SJCRH30 (cell line): ENCODE data around the gene DSCAM. TPM values are rescaled to one million over a fixed set of nuclear protein-coding genes. Genes with fewer than 3 reads are reported as not detected.

Source experiments
- DNase-seq, 2 experiments: peaks; one replicate each; pipeline ENCODE4 v3.0.0-alpha.2; 2015 to 2020
- H3K27ac ChIP-seq: fragments of 250-450 bp; sonication (Bioruptor Pico); 2 replicates; pipeline ENCODE4 v1.5.1; 2020; ENCODE audit warnings: mild to moderate bottlenecking, moderate library complexity
- H3K27me3 ChIP-seq: fragments of 250-450 bp; sonication (Bioruptor Pico); 2 replicates; pipeline ENCODE4 v1.5.1; 2020; ENCODE audit warnings: mild to moderate bottlenecking, moderate library complexity
- H3K36me3 ChIP-seq: fragments of 250-450 bp; sonication (Bioruptor Pico); 2 replicates; pipeline ENCODE4 v1.5.1; 2020; ENCODE audit warnings: mild to moderate bottlenecking, moderate library complexity
- H3K4me1 ChIP-seq: fragments of 250-450 bp; sonication (Bioruptor Pico); 2 replicates; pipeline ENCODE4 v1.5.1; 2020; ENCODE audit warnings: mild to moderate bottlenecking, moderate library complexity
- H3K4me3 ChIP-seq: fragments of 250-450 bp; sonication (Bioruptor Pico); 2 replicates; pipeline ENCODE4 v1.5.1; 2020; ENCODE audit warnings: mild to moderate bottlenecking, moderate library complexity
- H3K9me3 ChIP-seq: fragments of 250-450 bp; sonication (Bioruptor Pico); replicated peaks from 2 replicates; pipeline ENCODE4 v1.5.1; 2020; ENCODE audit warnings: mild to moderate bottlenecking, moderate library complexity
- total RNA-seq: library from RNA; depleted of rRNA; stranded (reverse); fragments of >200 nt; shearing (Covaris generic); gene quantifications from 2 replicates; pipeline ENCODE4 v1.2.3, GENCODE V29; 2014

The DSCAM gene
- total RNA-seq, 1 experiment from 2014 or later, result 0.02 TPM

DNA sequence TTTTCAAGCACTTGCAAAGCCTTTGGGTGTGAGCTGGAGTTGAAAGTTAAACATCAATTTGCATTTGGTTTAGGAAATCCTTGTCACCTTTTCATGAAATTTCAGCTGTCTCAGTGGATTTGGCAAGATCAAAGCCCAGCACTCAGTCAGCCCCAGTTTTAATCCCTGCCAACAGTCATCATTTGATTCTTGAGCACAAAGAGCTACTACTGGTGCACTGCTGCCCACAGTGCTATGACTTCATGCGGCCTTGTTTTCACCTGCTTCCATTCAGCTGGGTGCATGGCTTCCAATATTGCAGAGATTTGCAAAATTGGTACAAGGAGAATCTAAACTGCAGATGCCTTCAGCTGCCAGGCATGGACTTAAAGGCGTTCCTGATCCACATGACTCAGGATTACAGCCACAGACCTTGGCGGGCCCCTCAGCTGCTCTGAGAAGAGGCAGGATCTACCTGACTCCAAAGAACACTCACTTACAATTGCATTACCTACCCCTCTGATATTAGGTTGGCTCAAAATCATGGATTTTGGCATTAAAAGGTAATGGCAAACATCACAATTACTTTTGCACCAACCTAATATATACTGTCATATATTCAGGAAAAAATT lies 259.1 kb downstream of the DSCAM start:
- no peak for DNase-seq
- Histone ChIP-seq H3K4me1 (no peaks in the 10 kb centered on the region), H3K27ac (no peak overlapping the region)

DNA sequence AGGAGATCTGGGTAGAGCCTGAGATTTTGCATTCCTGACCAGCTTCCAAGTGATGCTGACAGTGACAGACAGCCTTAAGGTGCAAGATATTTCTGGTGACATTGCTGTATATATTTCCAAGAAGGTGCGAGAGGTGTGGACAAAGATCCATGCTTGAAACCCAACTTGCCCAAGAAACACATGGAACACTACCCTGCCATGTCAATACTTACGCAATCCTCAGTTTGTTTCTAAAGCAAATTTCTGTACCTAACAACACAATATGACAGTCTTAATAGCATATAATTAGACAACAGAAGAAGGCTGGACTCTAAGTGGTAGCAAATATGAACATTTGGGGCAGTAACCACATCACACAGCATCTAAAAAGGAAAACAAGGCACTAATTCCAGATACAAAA lies 260.4 kb downstream of the DSCAM start:
- Histone ChIP-seq H3K4me3 (no peak overlapping the region), H3K27me3 (peaks cover 9% of the 10 kb centered on the region; the same call in 1 of the 2 replicates), H3K9me3 (no peaks in the 10 kb centered on the region), H3K4me1 (no peaks in the 10 kb centered on the region), H3K27ac (no peak overlapping the region), H3K36me3 (no peaks in the 10 kb centered on the region)
- DNase-seq, result no peak

More for the DNA sequence above, 259.1 kb downstream of the DSCAM start:
- H3K36me3 ChIP-seq, result no peaks in the 10 kb centered on the region
- 0 out of 2 replicates have a peak, but pooled peaks cover 9% of the 10 kb centered on the region for H3K27me3 ChIP-seq
- H3K4me3 ChIP-seq, result no peak overlapping the region
- no peaks in the 10 kb centered on the region for H3K9me3 ChIP-seq

DNA sequence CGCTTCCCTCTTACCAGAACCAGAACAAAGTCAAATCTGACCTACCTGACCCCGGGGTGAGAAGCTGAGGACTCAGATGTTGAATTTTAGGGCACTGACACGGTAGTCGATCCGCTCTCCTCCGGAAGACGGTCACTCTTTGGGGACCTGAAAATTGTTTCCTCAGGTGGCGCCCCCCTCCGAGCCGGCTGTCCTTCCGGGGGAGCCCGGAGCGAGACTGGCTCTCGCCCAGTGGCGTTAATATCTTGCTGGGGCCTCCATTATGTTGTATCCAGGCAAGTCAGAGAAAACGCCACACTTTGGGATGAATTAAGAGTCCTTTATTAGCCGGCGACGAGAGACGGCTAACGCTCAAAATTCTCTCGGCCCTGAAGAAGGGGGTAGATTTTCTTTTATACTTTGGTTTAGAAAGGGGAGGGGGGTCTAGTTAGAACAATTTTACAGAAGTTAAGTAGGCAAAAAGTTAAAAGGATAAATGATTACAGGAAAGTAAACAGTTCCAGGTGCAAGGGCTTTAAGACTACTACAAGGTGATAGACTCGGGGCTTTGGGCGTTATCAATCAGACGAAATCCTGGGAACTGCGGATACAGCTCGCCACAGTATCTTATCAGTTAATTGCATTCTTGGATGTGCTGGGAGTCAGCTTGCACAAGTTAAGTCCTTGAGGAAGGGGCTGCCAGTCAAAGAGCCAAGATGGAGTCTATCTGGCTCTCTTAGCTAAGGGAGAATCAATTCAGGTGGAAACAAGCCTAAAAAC lies 269.5 kb downstream of the DSCAM start:
- Histone ChIP-seq H3K9me3 (no peaks in the 10 kb centered on the region), H3K36me3 (no peaks in the 10 kb centered on the region; the same call in 1 of the 2 replicates), H3K4me1 (no peaks in the 10 kb centered on the region), H3K27ac (no peak overlapping the region), H3K27me3 (no peaks in the 10 kb centered on the region; the same call in 1 of the 2 replicates), H3K4me3 (no peak overlapping the region)
- DNase-seq, result no peak

DNA sequence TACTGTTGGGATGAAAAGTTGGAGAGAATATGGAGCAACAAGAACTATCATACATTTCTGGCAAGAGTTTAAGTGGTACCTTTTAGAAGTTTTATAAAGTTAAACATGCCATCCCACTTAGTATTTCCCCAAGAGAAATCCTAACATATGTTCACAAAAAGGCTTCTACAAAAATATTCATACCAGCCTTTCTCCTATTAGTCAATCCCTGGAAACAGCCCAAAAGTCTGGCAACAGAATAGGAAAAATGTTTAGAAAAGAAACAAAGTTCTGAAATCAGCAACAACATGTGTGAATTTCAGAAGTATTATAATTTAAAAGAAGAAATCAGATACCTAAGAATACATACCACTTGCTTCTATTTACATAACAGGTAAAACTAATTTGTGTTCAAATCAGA lies 271.0 kb downstream of the DSCAM start:
- Histone ChIP-seq H3K4me1 (no peaks in the 10 kb centered on the region), H3K27ac (no peak overlapping the region), H3K4me3 (no peak overlapping the region), H3K36me3 (no peaks in the 10 kb centered on the region; the same call in 1 of the 2 replicates), H3K9me3 (no peaks in the 10 kb centered on the region), H3K27me3 (no peaks in the 10 kb centered on the region)
- no peak for DNase-seq

DNA sequence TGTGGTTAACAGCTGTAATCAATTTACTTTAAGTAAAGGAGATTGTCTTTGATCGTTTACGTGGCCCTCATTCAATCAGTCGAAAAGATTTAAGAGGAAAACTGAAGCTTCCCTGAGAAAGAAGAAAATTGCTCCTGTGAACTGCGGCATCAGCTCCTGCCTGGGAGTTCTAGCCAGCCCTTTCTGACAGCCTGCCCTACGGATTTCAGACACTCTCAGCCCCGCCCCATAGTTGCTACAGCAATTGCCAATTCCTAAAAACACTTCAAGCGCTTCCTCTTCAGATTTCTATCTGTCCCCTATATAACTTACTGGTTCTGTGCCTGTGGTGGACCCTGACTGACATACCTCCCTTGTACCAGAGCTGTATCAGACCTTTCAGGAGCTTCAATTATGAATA lies 277.6 kb downstream of the DSCAM start:
- no peaks in the 10 kb centered on the region; the same call in 1 of the 2 replicates for H3K4me1 ChIP-seq
- H3K27me3 ChIP-seq, result peaks cover 4% of the 10 kb centered on the region; the same call in 1 of the 2 replicates
- H3K36me3 ChIP-seq, result no peaks in the 10 kb centered on the region; the same call in 1 of the 2 replicates
- no peaks in the 10 kb centered on the region for H3K9me3 ChIP-seq
- DNase-seq, result no peak
- no peak overlapping the region for H3K27ac ChIP-seq
- H3K4me3 ChIP-seq, result no peak overlapping the region

DNA sequence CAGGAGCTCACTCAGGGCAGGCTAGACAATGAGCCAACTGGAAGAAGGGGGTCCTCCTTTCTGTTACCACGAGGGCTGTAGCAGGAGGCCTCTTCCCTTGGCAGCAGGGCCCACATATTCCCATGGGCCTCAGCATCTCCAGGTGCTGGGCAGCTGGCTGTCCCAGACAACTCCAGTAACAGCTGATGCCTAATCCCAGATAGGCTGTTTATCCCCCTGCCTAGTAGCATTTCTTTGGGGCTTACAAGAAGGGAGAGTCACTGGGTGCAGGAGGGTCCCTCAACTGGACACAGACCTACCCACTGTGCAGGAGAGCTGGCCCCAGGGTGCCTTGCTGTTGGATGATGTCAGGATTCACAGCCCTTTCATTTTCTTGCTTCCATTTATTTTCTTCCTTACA lies 278.2 kb downstream of the DSCAM start:
- peak; percentile 20 to 41 for DNase-seq
- no peak overlapping the region for H3K4me3 ChIP-seq
- no peaks in the 10 kb centered on the region for H3K9me3 ChIP-seq
- no peaks in the 10 kb centered on the region; the same call in 1 of the 2 replicates for H3K36me3 ChIP-seq
- peaks cover 4% of the 10 kb centered on the region; the same call in 1 of the 2 replicates for H3K27me3 ChIP-seq
- no peaks in the 10 kb centered on the region; the same call in 1 of the 2 replicates for H3K4me1 ChIP-seq
- H3K27ac ChIP-seq, result no peak overlapping the region

DNA sequence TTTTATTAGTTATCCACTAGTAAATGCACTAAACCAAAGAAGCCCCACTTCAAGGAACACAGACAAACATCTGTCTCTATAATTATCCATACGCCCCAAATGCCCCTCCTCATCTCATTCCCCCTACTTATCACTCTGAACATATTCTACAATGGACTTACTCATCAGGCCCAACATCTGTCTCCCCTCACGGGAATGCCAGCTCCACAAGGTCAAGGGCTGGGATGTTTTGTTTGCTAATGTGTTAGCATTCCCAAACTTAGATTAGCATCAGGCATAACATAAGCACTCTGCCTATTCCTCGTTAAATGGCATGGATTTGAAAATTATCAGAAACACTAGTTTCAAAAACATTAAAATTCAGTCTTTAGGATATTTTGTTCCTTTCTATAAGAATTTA lies 279.5 kb downstream of the DSCAM start:
- Histone ChIP-seq H3K27ac (no peak overlapping the region), H3K4me1 (no peaks in the 10 kb centered on the region; the same call in 1 of the 2 replicates), H3K4me3 (no peak overlapping the region), H3K36me3 (no peaks in the 10 kb centered on the region), H3K27me3 (peaks cover 4% of the 10 kb centered on the region; the same call in 1 of the 2 replicates), H3K9me3 (no peaks in the 10 kb centered on the region)
- no peak for DNase-seq

DNA sequence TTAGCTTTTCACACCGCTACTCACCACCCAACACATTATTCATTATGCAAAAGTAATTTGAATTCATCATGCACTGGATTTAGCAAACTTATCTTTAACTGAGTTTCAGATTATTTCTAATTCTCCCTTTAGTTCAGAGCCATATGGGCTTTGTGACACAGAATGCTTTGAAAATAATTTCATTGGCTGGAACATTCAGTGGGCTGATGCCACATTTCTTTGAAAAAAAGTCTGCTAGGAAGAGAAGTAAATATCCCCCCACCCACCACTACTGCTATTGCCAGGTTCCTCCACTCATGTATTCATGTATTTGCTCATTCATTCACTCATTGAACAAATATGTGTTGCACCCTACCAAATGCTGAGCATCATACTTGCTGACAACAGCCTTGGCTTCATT lies 280.5 kb downstream of the DSCAM start:
- H3K27me3 ChIP-seq, result peaks cover 4% of the 10 kb centered on the region; the same call in 1 of the 2 replicates
- H3K4me1 ChIP-seq, result no peaks in the 10 kb centered on the region; the same call in 1 of the 2 replicates
- no peaks in the 10 kb centered on the region for H3K36me3 ChIP-seq
- DNase-seq, result no peak
- no peak overlapping the region for H3K4me3 ChIP-seq
- H3K27ac ChIP-seq, result no peak overlapping the region
- H3K9me3 ChIP-seq, result no peaks in the 10 kb centered on the region

DNA sequence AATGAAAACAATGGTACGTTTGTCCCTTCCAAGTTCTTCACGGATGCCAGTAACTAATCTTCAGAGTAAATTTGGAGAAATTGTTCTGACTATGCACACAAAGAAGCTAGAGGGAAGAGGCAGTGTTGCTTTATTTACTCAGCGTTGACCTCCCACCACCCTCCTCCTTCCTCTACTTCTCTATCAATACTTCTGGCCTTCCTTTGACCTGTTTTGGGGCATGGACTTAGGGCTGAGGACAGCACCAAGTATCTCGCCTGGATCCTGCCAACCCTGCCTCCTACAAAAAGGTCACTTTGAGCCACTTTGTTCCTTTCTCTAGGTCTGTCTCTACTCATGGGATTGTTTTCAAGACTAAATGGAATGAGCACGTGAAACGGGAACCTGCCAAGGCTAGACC lies 282.6 kb downstream of the DSCAM start:
- Histone ChIP-seq H3K9me3 (no peaks in the 10 kb centered on the region), H3K4me3 (no peak overlapping the region), H3K27me3 (peaks cover 4% of the 10 kb centered on the region; the same call in 1 of the 2 replicates), H3K36me3 (no peaks in the 10 kb centered on the region), H3K27ac (no peak overlapping the region), H3K4me1 (no peaks in the 10 kb centered on the region; the same call in 1 of the 2 replicates)
- DNase-seq, result no peak

DNA sequence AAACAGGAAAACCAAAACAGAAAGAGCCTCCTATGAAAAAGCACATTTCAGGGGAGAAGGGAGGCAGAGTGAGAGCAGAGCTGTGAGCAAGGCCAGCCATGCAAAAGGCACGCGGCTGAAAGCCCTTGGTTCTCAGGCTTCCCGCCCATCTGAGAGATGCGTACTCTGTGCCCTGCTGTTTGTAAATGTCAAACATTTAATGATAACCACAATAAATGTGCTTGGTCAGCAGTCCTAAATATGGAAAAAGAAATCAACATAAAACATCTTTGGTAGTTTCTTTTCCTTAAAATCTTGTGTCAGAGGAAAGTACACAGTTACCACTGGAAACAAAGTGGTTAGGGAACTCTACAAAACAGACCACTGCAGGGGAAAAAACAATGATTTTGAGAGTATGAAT lies 283.1 kb downstream of the DSCAM start:
- H3K27me3 ChIP-seq, result peaks cover 4% of the 10 kb centered on the region; the same call in 1 of the 2 replicates
- no peak overlapping the region for H3K4me3 ChIP-seq
- no peaks in the 10 kb centered on the region for H3K9me3 ChIP-seq
- no peaks in the 10 kb centered on the region for H3K36me3 ChIP-seq
- DNase-seq, result no peak
- H3K4me1 ChIP-seq, result no peaks in the 10 kb centered on the region; the same call in 1 of the 2 replicates
- no peak overlapping the region for H3K27ac ChIP-seq

DNA sequence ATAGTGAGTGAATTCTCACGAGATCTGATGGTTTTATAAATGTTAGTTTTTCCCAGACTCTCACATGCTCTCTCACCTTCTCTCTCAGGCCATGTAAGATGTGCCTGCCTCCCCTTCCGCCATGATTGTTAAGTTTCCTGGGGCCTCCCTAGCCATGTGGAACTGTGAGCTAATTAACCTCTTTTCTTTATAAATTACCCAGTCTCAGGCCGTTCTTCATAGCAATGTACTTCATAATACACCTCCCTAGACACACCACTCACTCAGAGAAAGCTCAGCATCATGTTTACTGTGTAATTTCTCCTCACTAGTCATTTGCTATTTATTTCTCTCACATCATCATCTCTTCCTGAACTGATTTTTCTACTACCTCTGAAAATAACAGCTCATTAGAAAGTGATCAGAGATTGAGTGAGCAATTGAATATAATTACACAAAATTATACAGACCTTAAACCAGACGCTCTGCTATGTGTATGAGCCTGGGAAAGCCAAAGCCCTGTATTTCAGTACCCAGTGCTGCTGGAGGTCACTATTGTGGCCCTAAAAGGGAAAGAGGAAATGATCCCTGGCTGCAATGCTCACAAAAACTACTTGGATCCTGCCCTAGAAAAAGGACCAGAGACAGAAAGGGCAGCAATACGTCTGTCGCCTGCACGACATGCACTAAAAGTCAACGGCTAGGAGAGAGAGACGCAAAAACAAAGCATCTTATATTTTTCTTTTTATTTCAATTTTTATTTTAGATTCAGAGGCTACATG lies 284.5 kb downstream of the DSCAM start:
- Histone ChIP-seq H3K36me3 (no peaks in the 10 kb centered on the region), H3K4me1 (no peaks in the 10 kb centered on the region), H3K9me3 (no peaks in the 10 kb centered on the region), H3K27ac (no peak overlapping the region), H3K27me3 (no peaks in the 10 kb centered on the region), H3K4me3 (no peak overlapping the region)
- no peak for DNase-seq

DNA sequence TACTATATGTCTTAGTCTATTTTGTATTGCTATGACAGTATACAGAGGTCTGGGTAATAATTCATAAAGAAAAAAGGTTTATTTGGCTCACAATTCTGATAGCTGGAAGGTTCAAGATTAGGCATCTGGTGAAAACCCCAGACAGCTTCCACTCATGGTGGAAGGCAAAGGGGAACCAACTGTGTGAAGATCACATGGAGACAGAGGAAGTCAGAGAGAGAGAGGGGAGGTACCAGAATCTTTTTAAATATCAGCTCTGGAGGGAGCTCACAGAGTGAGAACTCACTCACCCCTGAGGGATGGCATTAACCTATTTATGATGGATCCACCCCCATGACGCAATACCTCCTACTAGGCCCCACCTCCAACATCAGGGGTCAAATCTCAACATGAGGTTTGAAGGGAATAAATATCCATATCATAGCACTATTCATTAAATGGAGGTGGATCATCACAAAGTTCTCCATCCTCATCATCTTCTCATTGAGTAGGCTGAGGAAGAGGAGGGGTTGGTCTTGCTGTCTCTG lies 290.5 kb downstream of the DSCAM start:
- Histone ChIP-seq H3K27ac (no peak overlapping the region), H3K27me3 (no peaks in the 10 kb centered on the region), H3K4me1 (no peaks in the 10 kb centered on the region), H3K36me3 (no peaks in the 10 kb centered on the region), H3K9me3 (no peaks in the 10 kb centered on the region), H3K4me3 (no peak overlapping the region)
- DNase-seq, result no peak

DNA sequence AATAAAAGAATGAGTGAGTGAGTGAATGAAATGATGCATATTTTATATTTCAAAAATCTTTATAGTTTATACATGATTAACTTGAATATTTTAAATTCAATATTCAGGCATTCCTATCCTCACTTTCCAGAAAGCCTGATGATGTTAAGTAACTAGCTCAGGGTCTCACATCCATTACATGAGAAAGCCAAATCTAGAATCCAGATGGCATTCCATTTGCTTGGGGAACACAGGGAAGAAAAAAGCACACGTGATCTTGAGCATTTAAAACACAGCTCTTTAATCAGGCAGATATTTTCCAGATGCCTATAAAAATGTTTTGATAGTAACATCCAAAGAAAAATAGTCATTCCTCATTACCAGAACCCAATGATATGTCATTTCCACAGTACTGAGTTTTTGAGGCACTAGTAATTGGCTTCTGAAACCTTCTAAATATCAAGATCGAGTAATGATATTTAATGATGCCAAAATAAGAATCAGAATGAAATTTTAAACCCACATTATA lies 291.9 kb downstream of the DSCAM start:
- Histone ChIP-seq H3K27ac (no peak overlapping the region), H3K9me3 (no peaks in the 10 kb centered on the region), H3K27me3 (no peaks in the 10 kb centered on the region), H3K36me3 (no peaks in the 10 kb centered on the region), H3K4me3 (no peak overlapping the region), H3K4me1 (no peaks in the 10 kb centered on the region)
- DNase-seq, result no peak

DNA sequence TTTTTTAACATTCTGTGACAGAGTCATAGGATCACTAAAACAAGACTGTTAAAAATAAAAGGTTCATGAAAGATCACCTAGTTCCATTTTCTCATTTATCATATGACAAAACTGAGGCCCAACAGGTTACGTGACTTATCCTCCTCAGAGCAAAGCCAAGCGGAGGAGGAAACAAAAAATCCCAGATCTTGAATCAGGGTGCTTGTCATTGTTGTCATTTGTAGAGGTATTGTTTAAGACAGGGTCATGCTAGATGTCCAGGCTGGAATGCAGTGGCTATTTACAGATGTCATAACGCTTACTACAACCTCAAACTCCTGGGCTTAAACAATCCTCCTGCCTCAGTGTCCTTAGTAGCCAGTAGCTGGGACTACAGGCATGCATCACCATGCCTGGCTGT lies 293.2 kb downstream of the DSCAM start:
- Histone ChIP-seq H3K27me3 (no peaks in the 10 kb centered on the region), H3K4me3 (no peak overlapping the region), H3K27ac (no peak overlapping the region), H3K4me1 (no peaks in the 10 kb centered on the region), H3K9me3 (no peaks in the 10 kb centered on the region), H3K36me3 (no peaks in the 10 kb centered on the region)
- no peak for DNase-seq
